DMS114 treated with DMSO at 0.1 percent for 48 hours (cell line): ENCODE data around the gene SLC38A4.

Experiments
- DNase-seq: peaks from one replicate; lab custom pipeline; 2025; ENCODE audit not compliant: unreplicated experiment; lab: John Stamatoyannopoulos, UW

The SLC38A4 gene

DNA sequence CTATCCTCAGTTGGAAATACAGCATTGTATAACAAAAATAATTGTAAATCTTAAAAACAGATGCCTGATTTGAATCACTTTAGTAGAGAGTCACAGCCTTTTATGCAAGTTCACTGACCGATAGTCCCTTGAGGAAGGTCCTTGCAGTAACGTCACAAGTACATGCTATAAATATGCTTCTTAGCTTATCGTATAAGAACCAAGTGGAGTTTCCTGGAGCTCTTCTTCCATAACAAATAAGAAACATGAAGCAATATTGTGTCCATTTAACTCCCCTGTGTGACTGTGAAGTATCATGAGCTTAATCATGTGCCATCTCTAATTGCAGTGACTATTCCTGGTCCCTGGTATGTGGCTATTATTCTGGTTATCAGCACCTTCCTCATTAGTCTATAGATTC is 107.9 kb downstream of the SLC38A4 start:
- no peak for DNase-seq

DNA sequence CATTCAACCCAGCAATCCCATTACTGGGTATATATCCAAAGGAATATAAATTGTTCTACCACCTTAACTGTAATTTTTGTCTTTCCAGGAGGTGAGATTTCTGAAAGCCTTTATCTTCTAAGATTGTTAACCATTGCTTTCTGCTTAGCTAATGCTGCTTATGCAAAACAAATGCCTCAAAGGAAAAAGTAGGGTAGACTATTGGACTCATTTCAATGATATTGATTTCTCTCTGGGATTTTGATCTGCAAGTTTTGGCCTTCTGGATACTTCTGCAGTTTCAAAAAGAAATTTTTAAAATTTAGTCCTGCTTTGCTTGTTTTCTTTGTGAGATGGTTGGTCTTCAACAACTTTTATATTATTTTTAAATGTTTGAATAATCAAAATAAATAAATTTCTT is 108.6 kb downstream of the SLC38A4 start:
- no peak for DNase-seq
